Activated CD8-positive, alpha-beta memory T cell treated with anti-CD3 and anti-CD28 coated beads, Interleukin-2, amount 50 U/mL, for 24 hours (primary cell): ENCODE data around the gene FARP2.

Experiments
- DNase-seq: peaks from one replicate; pipeline ENCODE4 v3.0.0-alpha.2; 2020; ENCODE audit errors: extremely low read depth

FARP2 gene

GRCh38 chr2:241489733-241490680 lies 133.9 kb downstream of the FARP2 start:
- no peak for DNase-seq

- DNase-seq = no peak
Observed at GRCh38 chr2:241490825-241491506, 134.9 kb downstream of the FARP2 start.

- no peak for DNase-seq
Observed at GRCh38 chr2:241491549-241492173, 135.6 kb downstream of the FARP2 start.

GRCh38 chr2:241492174-241492565 lies 136.1 kb downstream of the FARP2 start:
- DNase-seq = no peak

GRCh38 chr2:241493092-241493491 lies 137.0 kb downstream of the FARP2 start:
- DNase-seq = no peak

GRCh38 chr2:241494311-241494908 lies 138.3 kb downstream of the FARP2 start:
- DNase-seq = no peak

GRCh38 chr2:241495172-241496002 lies 139.3 kb downstream of the FARP2 start:
- no peak for DNase-seq

- DNase-seq = no peak
Observed at GRCh38 chr2:241496003-241496707, 140.1 kb downstream of the FARP2 start.

- no peak for DNase-seq
Observed at GRCh38 chr2:241496904-241497877, 141.1 kb downstream of the FARP2 start.

- DNase-seq = no peak
Observed at GRCh38 chr2:241498115-241499070, 142.3 kb downstream of the FARP2 start.

GRCh38 chr2:241499146-241499965 lies 143.3 kb downstream of the FARP2 start:
- no peak for DNase-seq

GRCh38 chr2:241500016-241500415 lies 143.9 kb downstream of the FARP2 start:
- no peak for DNase-seq

- no peak for DNase-seq
Observed at GRCh38 chr2:241500431-241500975, 144.4 kb downstream of the FARP2 start.

GRCh38 chr2:241501099-241501541 lies 145.0 kb downstream of the FARP2 start:
- no peak for DNase-seq

- DNase-seq = no peak
Observed at GRCh38 chr2:241501551-241501950, 145.5 kb downstream of the FARP2 start.

GRCh38 chr2:241502281-241502680 lies 146.2 kb downstream of the FARP2 start:
- DNase-seq = no peak
